Glutamatergic neuron (in vitro differentiated cells): ENCODE measurements around the gene SOD2. TPM values are rescaled to one million over a fixed set of nuclear protein-coding genes. Genes with fewer than 3 reads are reported as not detected.

Experiments
- DNase-seq: peaks from one replicate; pipeline ENCODE4 v3.0.0; 2022
- H3K27ac Mint-ChIP-seq: one replicate; pipeline ENCODE4 v1.8.0; 2020; ENCODE audit warnings: mild to moderate bottlenecking, mixed read lengths, inconsistent platforms; ENCODE audit not compliant: unreplicated experiment
- H3K27me3 Mint-ChIP-seq: one replicate; pipeline ENCODE4 v1.8.0; 2020; ENCODE audit warnings: mild to moderate bottlenecking, moderate library complexity, mixed read lengths, inconsistent platforms; ENCODE audit not compliant: unreplicated experiment
- H3K36me3 Mint-ChIP-seq: one replicate; pipeline ENCODE4 v1.8.0; 2020; ENCODE audit warnings: mild to moderate bottlenecking, mixed read lengths, inconsistent platforms; ENCODE audit not compliant: unreplicated experiment
- H3K4me1 Mint-ChIP-seq: one replicate; pipeline ENCODE4 v1.8.0; 2020; ENCODE audit warnings: mild to moderate bottlenecking, low read depth, mixed read lengths, inconsistent platforms; ENCODE audit not compliant: unreplicated experiment
- H3K4me3 Mint-ChIP-seq: one replicate; pipeline ENCODE4 v1.8.0; 2020; ENCODE audit warnings: mild to moderate bottlenecking, mixed read lengths, inconsistent platforms; ENCODE audit not compliant: unreplicated experiment
- H3K9me3 Mint-ChIP-seq: one replicate; pipeline ENCODE4 v1.8.0; 2020; ENCODE audit warnings: mild to moderate bottlenecking, moderate library complexity, mixed read lengths, inconsistent platforms; ENCODE audit not compliant: unreplicated experiment
- CTCF ChIP-seq: fragments of 200-600 bp; sonication (generic); IDR thresholded peaks from one replicate; pipeline ENCODE4 v1.5.0; 2021; ENCODE audit not compliant: partially characterized antibody, unreplicated experiment
- total RNA-seq: library from RNA; stranded (reverse); fragmentation: NEBNext Ultra II Directional; extraction: Animal tissue kit (Norgen Biotek cat#: 25700); gene quantifications from one replicate; pipeline ENCODE4 v1.2.1, GENCODE V29; 2021; ENCODE audit not compliant: unreplicated experiment

SOD2 gene
- total RNA-seq, 1 donor from 2014 or later: 56.5 TPM

GRCh38 chr6:159650314-159650713 is 42.7 kb downstream of the SOD2 start:
- H3K36me3 Mint-ChIP-seq: no peaks in the 10 kb centered on the region
- no peak overlapping the region for H3K27ac Mint-ChIP-seq
- H3K9me3 Mint-ChIP-seq: peaks cover under 1% of the 10 kb centered on the region
- H3K4me1 Mint-ChIP-seq: no peaks in the 10 kb centered on the region
- no peak for TF ChIP-seq CTCF
- no peak for DNase-seq
- no peak overlapping the region for H3K4me3 Mint-ChIP-seq
- H3K27me3 Mint-ChIP-seq: no peaks in the 10 kb centered on the region

GRCh38 chr6:159649441-159649840 is 43.6 kb downstream of the SOD2 start:
- no peaks in the 10 kb centered on the region for H3K36me3 Mint-ChIP-seq
- no peak overlapping the region for H3K4me3 Mint-ChIP-seq
- no peak for TF ChIP-seq CTCF
- no peaks in the 10 kb centered on the region for H3K27me3 Mint-ChIP-seq
- H3K27ac Mint-ChIP-seq: no peak overlapping the region
- DNase-seq: no peak
- no peaks in the 10 kb centered on the region for H3K4me1 Mint-ChIP-seq
- peaks cover 3% of the 10 kb centered on the region for H3K9me3 Mint-ChIP-seq

- no peak for TF ChIP-seq CTCF
- Mint-ChIP-seq H3K36me3 (peaks cover 6% of the 10 kb centered on the region), H3K9me3 (peaks cover 3% of the 10 kb centered on the region), H3K27me3 (no peaks in the 10 kb centered on the region), H3K27ac (no peak overlapping the region), H3K4me3 (no peak overlapping the region), H3K4me1 (no peaks in the 10 kb centered on the region)
- no peak for DNase-seq
Observed at GRCh38 chr6:159646733-159647132, 46.3 kb downstream of the SOD2 start.

GRCh38 chr6:159646116-159646515 is 46.9 kb downstream of the SOD2 start:
- H3K9me3 Mint-ChIP-seq: peaks cover 3% of the 10 kb centered on the region
- H3K36me3 Mint-ChIP-seq: peaks cover 12% of the 10 kb centered on the region
- no peaks in the 10 kb centered on the region for H3K27me3 Mint-ChIP-seq
- no peak overlapping the region for H3K4me3 Mint-ChIP-seq
- no peak for TF ChIP-seq CTCF
- DNase-seq: no peak
- no peaks in the 10 kb centered on the region for H3K4me1 Mint-ChIP-seq
- no peak overlapping the region for H3K27ac Mint-ChIP-seq

- Mint-ChIP-seq H3K9me3 (peaks cover 6% of the 10 kb centered on the region), H3K4me3 (no peak overlapping the region), H3K27me3 (no peaks in the 10 kb centered on the region), H3K36me3 (peaks cover 16% of the 10 kb centered on the region), H3K4me1 (no peaks in the 10 kb centered on the region), H3K27ac (no peak overlapping the region)
- no peak for DNase-seq
- no peak for TF ChIP-seq CTCF
Observed at GRCh38 chr6:159645640-159646039, 47.4 kb downstream of the SOD2 start.

Other genes starting within 250 kb of the SOD2 start
- gene WTAP, start 34.3 kb upstream of the SOD2 start, total RNA-seq: 108 TPM
- gene ACAT2, start 68.8 kb upstream of the SOD2 start, total RNA-seq: 228 TPM
- 254 TPM for gene TCP1, start 96.4 kb upstream of the SOD2 start, total RNA-seq
- 45.4 TPM for gene MRPL18, start 97.2 kb upstream of the SOD2 start, total RNA-seq
- not detected for gene PNLDC1, start 107.0 kb upstream of the SOD2 start, total RNA-seq
- gene MAS1, start 197.7 kb upstream of the SOD2 start, total RNA-seq: not detected